Measurements from ENCODE around the gene PINK1.
A peak's percentile ranks its signal among the peaks of the same experiment; 100 is the strongest.
"Not testable (repeated sequence)": the region's sequence is repeated elsewhere in the genome, so short reads cannot be mapped to it uniquely, and the experiment has no call there.

PINK1 gene

GRCh38 chr1:20633190-20634064 lies at the start of gene PINK1:
Gene PINK1 (plus strand): TSS chr1:20633458. CDS start chr1:20633549, 91 bp downstream.
- peak; percentile 80 to 83 for DNase-seq

- DNase-seq = no peak
Measured at GRCh38 chr1:20584890-20585289, 48.4 kb upstream of the PINK1 start.

- DNase-seq = no peak
Measured at GRCh38 chr1:20586953-20587660, 46.2 kb upstream of the PINK1 start.

GRCh38 chr1:20587661-20588053 lies 45.6 kb upstream of the PINK1 start:
- DNase-seq = no peak

- no peak for DNase-seq
Measured at GRCh38 chr1:20588634-20589225, 44.5 kb upstream of the PINK1 start, which contains the start of gene CDA. Gene CDA (plus strand): TSS chr1:20589097. CDS start chr1:20589130, 33 bp downstream.

- DNase-seq = no peak
Measured at GRCh38 chr1:20589331-20590278, 43.7 kb upstream of the PINK1 start.

GRCh38 chr1:20590306-20590777 lies 42.9 kb upstream of the PINK1 start:
- DNase-seq = no peak

GRCh38 chr1:20593756-20594155 lies 39.5 kb upstream of the PINK1 start:
- DNase-seq = no peak

- no peak for DNase-seq
Measured at GRCh38 chr1:20594746-20595145, 38.5 kb upstream of the PINK1 start.

- no peak for DNase-seq
Measured at GRCh38 chr1:20596106-20596505, 37.2 kb upstream of the PINK1 start.

- DNase-seq = no peak
Measured at GRCh38 chr1:20597650-20598049, 35.6 kb upstream of the PINK1 start.

GRCh38 chr1:20600156-20600555 lies 33.1 kb upstream of the PINK1 start:
- DNase-seq = no peak

- no peak for DNase-seq
Measured at GRCh38 chr1:20601129-20601825, 32.0 kb upstream of the PINK1 start.

- no peak for DNase-seq
Measured at GRCh38 chr1:20602851-20603450, 30.3 kb upstream of the PINK1 start.

- no peak for DNase-seq
Measured at GRCh38 chr1:20603504-20604464, 29.5 kb upstream of the PINK1 start.

- no peak for DNase-seq
Measured at GRCh38 chr1:20604678-20605077, 28.6 kb upstream of the PINK1 start.

- DNase-seq = not testable (repeated sequence)
Measured at GRCh38 chr1:20606801-20607570, 26.3 kb upstream of the PINK1 start.

- DNase-seq = no peak
Measured at GRCh38 chr1:20609541-20609940, 23.7 kb upstream of the PINK1 start.

GRCh38 chr1:20610970-20611369 lies 22.3 kb upstream of the PINK1 start:
- DNase-seq = no peak
